Measurements from ENCODE around the gene PARP1.
"Not testable (repeated sequence)": the region's sequence is repeated elsewhere in the genome, so short reads cannot be mapped to it uniquely, and the experiment has no call there.

PARP1 gene

DNA sequence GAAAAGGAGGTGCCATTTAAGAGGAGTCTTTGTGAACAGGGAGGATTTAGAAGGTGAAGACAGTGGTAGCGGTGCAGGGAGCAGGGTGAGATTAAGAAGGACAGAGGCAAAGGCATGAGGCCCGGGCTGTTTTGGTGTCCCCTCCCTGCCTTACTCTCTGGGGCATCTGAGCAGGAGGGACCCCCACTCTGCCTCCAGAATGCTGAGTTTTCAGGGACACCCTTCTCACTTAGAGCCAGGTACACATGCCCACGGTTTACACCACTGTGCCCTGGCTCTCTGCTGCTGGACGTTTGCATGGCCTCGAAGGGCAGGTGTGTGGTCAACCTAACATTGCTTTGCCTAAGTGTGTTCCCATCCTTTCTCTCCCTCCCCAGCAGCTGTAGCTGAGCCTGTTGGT lies 20.5 kb upstream of the PARP1 start:
- Histone ChIP-seq H3K36me3 (ENCODE audit: control insufficient read depth, insufficient read depth, low read length) (peaks cover 3% of the 10 kb centered on the region), H3K27me3 (ENCODE audit: control insufficient read depth, insufficient read depth, low read length) (no peaks in the 10 kb centered on the region), H3K4me1 (ENCODE audit: control insufficient read depth, insufficient read depth, low read length) (peaks cover 2% of the 10 kb centered on the region), H3K9me3 (ENCODE audit: control insufficient read depth, insufficient read depth, low read length) (no peaks in the 10 kb centered on the region), H3K4me3 (ENCODE audit: low read depth, low read length) (no peak overlapping the region), H3K9ac (ENCODE audit: low read depth, low read length) (no peak overlapping the region)

DNA sequence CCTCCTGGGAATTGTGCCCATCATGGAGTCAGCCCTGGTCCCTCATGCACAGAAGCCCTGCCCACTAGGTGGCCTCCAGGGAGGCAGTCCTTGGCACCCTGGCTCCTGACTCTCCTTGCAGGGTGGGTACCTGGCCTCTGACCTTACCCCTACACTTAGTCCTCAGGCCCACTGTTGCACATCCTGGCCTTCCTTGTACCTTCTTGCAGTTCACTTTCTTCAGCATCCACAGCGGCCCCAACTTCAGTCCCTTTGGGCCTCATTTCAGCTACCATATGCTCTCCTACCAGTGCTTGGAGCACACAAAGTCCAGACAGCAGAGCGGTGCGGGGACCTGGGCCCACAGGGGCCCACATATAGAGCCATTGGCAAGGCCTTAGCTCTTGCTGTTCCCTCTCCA lies 19.2 kb upstream of the PARP1 start:
- H3K4me3 ChIP-seq (ENCODE audit: low read depth, low read length), result no peak overlapping the region
- H3K9me3 ChIP-seq (ENCODE audit: control insufficient read depth, insufficient read depth, low read length), result no peaks in the 10 kb centered on the region
- H3K36me3 ChIP-seq (ENCODE audit: control insufficient read depth, insufficient read depth, low read length), result peaks cover 3% of the 10 kb centered on the region
- H3K9ac ChIP-seq (ENCODE audit: low read depth, low read length), result no peak overlapping the region
- peaks cover 2% of the 10 kb centered on the region for H3K4me1 ChIP-seq (ENCODE audit: control insufficient read depth, insufficient read depth, low read length)
- no peaks in the 10 kb centered on the region for H3K27me3 ChIP-seq (ENCODE audit: control insufficient read depth, insufficient read depth, low read length)

- not testable (repeated sequence) for H3K9me3 ChIP-seq (ENCODE audit: control insufficient read depth, insufficient read depth, low read length); H3K36me3 ChIP-seq (ENCODE audit: control insufficient read depth, insufficient read depth, low read length); H3K9ac ChIP-seq (ENCODE audit: low read depth, low read length); H3K27me3 ChIP-seq (ENCODE audit: control insufficient read depth, insufficient read depth, low read length); H3K4me3 ChIP-seq (ENCODE audit: low read depth, low read length); H3K4me1 ChIP-seq (ENCODE audit: control insufficient read depth, insufficient read depth, low read length)
Observed at GRCh38 chr1:226426395-226426794, 18.5 kb upstream of the PARP1 start.

GRCh38 chr1:226425431-226426031 lies 17.6 kb upstream of the PARP1 start:
- H3K36me3 ChIP-seq (ENCODE audit: control insufficient read depth, insufficient read depth, low read length), result peaks cover 3% of the 10 kb centered on the region
- no peaks in the 10 kb centered on the region for H3K9me3 ChIP-seq (ENCODE audit: control insufficient read depth, insufficient read depth, low read length)
- H3K4me3 ChIP-seq (ENCODE audit: low read depth, low read length), result no peak overlapping the region
- H3K27me3 ChIP-seq (ENCODE audit: control insufficient read depth, insufficient read depth, low read length), result no peaks in the 10 kb centered on the region
- H3K9ac ChIP-seq (ENCODE audit: low read depth, low read length), result no peak overlapping the region
- H3K4me1 ChIP-seq (ENCODE audit: control insufficient read depth, insufficient read depth, low read length), result peaks cover 2% of the 10 kb centered on the region

GRCh38 chr1:226425004-226425378 lies 17.1 kb upstream of the PARP1 start:
- H3K9me3 ChIP-seq (ENCODE audit: control insufficient read depth, insufficient read depth, low read length), result no peaks in the 10 kb centered on the region
- no peaks in the 10 kb centered on the region for H3K27me3 ChIP-seq (ENCODE audit: control insufficient read depth, insufficient read depth, low read length)
- peaks cover 3% of the 10 kb centered on the region for H3K36me3 ChIP-seq (ENCODE audit: control insufficient read depth, insufficient read depth, low read length)
- H3K4me3 ChIP-seq (ENCODE audit: low read depth, low read length), result no peak overlapping the region
- no peak overlapping the region for H3K9ac ChIP-seq (ENCODE audit: low read depth, low read length)
- peaks cover 2% of the 10 kb centered on the region for H3K4me1 ChIP-seq (ENCODE audit: control insufficient read depth, insufficient read depth, low read length)

DNA sequence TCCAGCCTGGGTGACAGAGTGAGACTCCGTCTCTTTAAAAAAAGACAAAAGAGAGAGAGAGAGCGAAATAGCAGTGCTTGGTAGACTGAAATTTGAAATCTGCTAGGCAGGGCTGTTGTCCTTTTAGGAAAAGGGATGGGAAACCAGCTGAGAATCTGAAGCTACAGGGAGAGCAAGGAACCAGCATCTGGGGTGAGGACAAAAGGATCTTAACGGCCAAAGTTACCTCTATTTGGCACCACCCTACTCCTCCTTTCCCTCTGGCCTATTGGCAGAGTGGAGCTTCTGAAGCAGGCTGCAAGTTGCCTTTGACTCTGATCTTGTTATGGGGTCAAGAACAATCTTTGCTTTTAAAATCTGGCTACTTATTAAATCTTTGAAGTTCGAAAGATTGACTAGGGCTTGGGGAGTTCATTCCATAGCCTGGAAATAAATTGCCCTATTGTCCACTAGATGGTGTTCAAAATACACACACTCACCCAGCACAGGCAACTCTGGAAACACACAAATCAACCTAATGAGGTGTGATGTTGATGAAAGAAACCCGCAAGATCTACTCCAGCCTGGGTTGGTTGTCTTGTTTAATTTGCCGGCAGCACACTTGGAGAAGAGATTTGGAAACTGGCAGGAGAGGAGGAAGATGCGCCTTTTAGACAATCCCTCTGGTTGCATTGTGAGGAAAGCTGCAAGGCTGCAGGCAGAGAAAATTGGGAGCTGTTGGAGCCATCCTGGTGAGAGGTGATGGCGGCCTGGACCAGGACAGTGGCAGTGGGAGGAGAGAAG lies 16.5 kb upstream of the PARP1 start:
- Histone ChIP-seq H3K27me3 (ENCODE audit: control insufficient read depth, insufficient read depth, low read length) (no peaks in the 10 kb centered on the region), H3K9ac (ENCODE audit: low read depth, low read length) (no peak overlapping the region), H3K9me3 (ENCODE audit: control insufficient read depth, insufficient read depth, low read length) (no peaks in the 10 kb centered on the region), H3K4me3 (ENCODE audit: low read depth, low read length) (no peak overlapping the region), H3K36me3 (ENCODE audit: control insufficient read depth, insufficient read depth, low read length) (peaks cover 3% of the 10 kb centered on the region), H3K4me1 (ENCODE audit: control insufficient read depth, insufficient read depth, low read length) (peaks cover 2% of the 10 kb centered on the region)

DNA sequence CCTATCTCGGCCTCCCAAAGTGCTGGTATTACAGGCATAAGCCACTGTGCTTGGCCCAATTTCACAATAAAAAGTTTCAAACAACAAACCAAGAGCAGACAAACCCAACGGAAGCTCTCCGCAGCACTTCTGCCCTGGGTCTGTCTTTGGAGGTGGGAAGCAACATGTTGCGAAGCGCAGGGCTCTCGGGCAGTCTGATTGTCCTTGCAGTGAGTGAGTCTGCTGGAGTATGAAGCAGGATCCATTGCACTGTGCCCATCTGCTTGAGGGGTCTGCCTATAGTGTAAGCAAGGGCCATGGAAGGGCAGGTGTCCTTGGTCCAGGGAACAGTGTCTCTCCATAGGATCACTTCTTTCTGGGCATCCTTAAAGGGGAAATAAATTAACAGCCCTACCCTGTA lies 14.6 kb upstream of the PARP1 start:
- no peaks in the 10 kb centered on the region for H3K4me1 ChIP-seq (ENCODE audit: control insufficient read depth, insufficient read depth, low read length)

DNA sequence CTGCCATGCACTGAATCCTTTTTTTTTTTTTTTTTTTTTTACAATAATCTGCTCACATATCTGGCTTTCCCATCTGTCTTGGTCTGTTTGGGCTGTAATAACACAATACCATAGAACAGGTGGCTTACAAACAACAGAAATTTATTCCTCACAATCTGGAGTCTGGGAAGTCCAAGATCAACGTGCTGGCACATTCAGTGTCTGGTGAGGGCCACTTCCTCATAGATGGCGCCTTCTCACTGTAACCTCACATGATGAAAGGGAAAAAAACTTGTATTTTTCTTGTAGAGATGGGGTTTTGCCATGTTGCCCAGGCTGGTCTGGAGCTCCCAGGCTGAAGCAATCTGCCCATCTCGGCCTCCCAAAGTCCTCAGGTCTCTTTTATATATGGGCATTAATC lies 13.0 kb upstream of the PARP1 start:
- Histone ChIP-seq H3K36me3 (ENCODE audit: control insufficient read depth, insufficient read depth, low read length) (no peaks in the 10 kb centered on the region), H3K9ac (ENCODE audit: low read depth, low read length) (no peak overlapping the region), H3K27me3 (ENCODE audit: control insufficient read depth, insufficient read depth, low read length) (no peaks in the 10 kb centered on the region), H3K4me1 (ENCODE audit: control insufficient read depth, insufficient read depth, low read length) (no peaks in the 10 kb centered on the region), H3K4me3 (ENCODE audit: low read depth, low read length) (no peak overlapping the region), H3K9me3 (ENCODE audit: control insufficient read depth, insufficient read depth, low read length) (no peaks in the 10 kb centered on the region)

More for the DNA sequence above, 14.6 kb upstream of the PARP1 start:
- H3K9ac ChIP-seq (ENCODE audit: low read depth, low read length), result no peak overlapping the region
- H3K36me3 ChIP-seq (ENCODE audit: control insufficient read depth, insufficient read depth, low read length), result peaks cover 3% of the 10 kb centered on the region
- no peaks in the 10 kb centered on the region for H3K27me3 ChIP-seq (ENCODE audit: control insufficient read depth, insufficient read depth, low read length)
- H3K4me3 ChIP-seq (ENCODE audit: low read depth, low read length), result no peak overlapping the region
- H3K9me3 ChIP-seq (ENCODE audit: control insufficient read depth, insufficient read depth, low read length), result no peaks in the 10 kb centered on the region

GRCh38 chr1:226420328-226420727 lies 12.4 kb upstream of the PARP1 start:
- Histone ChIP-seq H3K36me3 (ENCODE audit: control insufficient read depth, insufficient read depth, low read length) (no peaks in the 10 kb centered on the region), H3K9me3 (ENCODE audit: control insufficient read depth, insufficient read depth, low read length) (no peaks in the 10 kb centered on the region), H3K4me1 (ENCODE audit: control insufficient read depth, insufficient read depth, low read length) (no peaks in the 10 kb centered on the region), H3K4me3 (ENCODE audit: low read depth, low read length) (no peak overlapping the region), H3K9ac (ENCODE audit: low read depth, low read length) (no peak overlapping the region), H3K27me3 (ENCODE audit: control insufficient read depth, insufficient read depth, low read length) (no peaks in the 10 kb centered on the region)

- H3K4me1 ChIP-seq (ENCODE audit: control insufficient read depth, insufficient read depth, low read length), result no peaks in the 10 kb centered on the region
- no peaks in the 10 kb centered on the region for H3K27me3 ChIP-seq (ENCODE audit: control insufficient read depth, insufficient read depth, low read length)
- no peaks in the 10 kb centered on the region for H3K36me3 ChIP-seq (ENCODE audit: control insufficient read depth, insufficient read depth, low read length)
- no peak overlapping the region for H3K4me3 ChIP-seq (ENCODE audit: low read depth, low read length)
- no peak overlapping the region for H3K9ac ChIP-seq (ENCODE audit: low read depth, low read length)
- H3K9me3 ChIP-seq (ENCODE audit: control insufficient read depth, insufficient read depth, low read length), result no peaks in the 10 kb centered on the region
Observed at GRCh38 chr1:226419284-226420029, 11.6 kb upstream of the PARP1 start.

GRCh38 chr1:226417830-226418546 lies 10.1 kb upstream of the PARP1 start:
- no peak overlapping the region for H3K9ac ChIP-seq (ENCODE audit: low read depth, low read length)
- H3K4me3 ChIP-seq (ENCODE audit: low read depth, low read length), result no peak overlapping the region
- H3K4me1 ChIP-seq (ENCODE audit: control insufficient read depth, insufficient read depth, low read length), result no peaks in the 10 kb centered on the region
- no peaks in the 10 kb centered on the region for H3K9me3 ChIP-seq (ENCODE audit: control insufficient read depth, insufficient read depth, low read length)
- no peaks in the 10 kb centered on the region for H3K36me3 ChIP-seq (ENCODE audit: control insufficient read depth, insufficient read depth, low read length)
- no peaks in the 10 kb centered on the region for H3K27me3 ChIP-seq (ENCODE audit: control insufficient read depth, insufficient read depth, low read length)

All from iPS-15b (cell line).